BJ (cell line): ENCODE results near the gene SLC4A4. TPM values are rescaled to one million over a fixed set of nuclear protein-coding genes. Genes with fewer than 3 reads are reported as not detected.

ENCODE experiments used
- CTCF ChIA-PET: fragments of 350-600 bp; formaldehyde crosslinking; extraction: SDS; loops from one replicate; lab custom pipeline; 2021; ENCODE audit warnings: antibody characterized with exemption, inconsistent platforms; lab: Yijun Ruan, JAX
- POLR2A ChIA-PET: fragments of 300-600 bp; sonication (Branson Sonifier 250); formaldehyde crosslinking; extraction: SDS; loops from one replicate; lab custom pipeline; 2021; ENCODE audit warnings: antibody characterized with exemption; lab: Charles Lee
- DNase-seq: peaks from one replicate; pipeline ENCODE4 v3.0.0-alpha.2; 2011; ENCODE audit warnings: low read depth
- H3K27me3 ChIP-seq: 2 replicates; pipeline ENCODE4 v1.6.0; 2011; ENCODE audit warnings: low read length; ENCODE audit not compliant: control insufficient read depth, insufficient read depth
- H3K36me3 ChIP-seq: 2 replicates; pipeline ENCODE4 v1.5.1; 2011; ENCODE audit warnings: low read length; ENCODE audit not compliant: control insufficient read depth, insufficient read depth
- H3K4me3 ChIP-seq: 2 replicates; pipeline ENCODE4 v1.5.1; 2011; ENCODE audit warnings: low read depth, mild to moderate bottlenecking, control low read depth, low read length
- polyA plus RNA-seq: library from polyadenylated mRNA; depleted of rRNA; stranded (reverse); fragments of >200 nt; gene quantifications from 2 replicates; pipeline ENCODE4 v1.2.3, GENCODE V29; 2011
- TF ChIP-seq, protein P1 (sequence below): IDR thresholded peaks from 2 replicates; pipeline ENCODE4 v1.5.1; 2011; ENCODE audit warnings: low read depth, mild to moderate bottlenecking, control low read depth, inconsistent platforms, low read length, moderate library complexity; ENCODE audit not compliant: insufficient read depth

SLC4A4 gene
- polyA plus RNA-seq, 1 experiment = 1.9 TPM

DNA sequence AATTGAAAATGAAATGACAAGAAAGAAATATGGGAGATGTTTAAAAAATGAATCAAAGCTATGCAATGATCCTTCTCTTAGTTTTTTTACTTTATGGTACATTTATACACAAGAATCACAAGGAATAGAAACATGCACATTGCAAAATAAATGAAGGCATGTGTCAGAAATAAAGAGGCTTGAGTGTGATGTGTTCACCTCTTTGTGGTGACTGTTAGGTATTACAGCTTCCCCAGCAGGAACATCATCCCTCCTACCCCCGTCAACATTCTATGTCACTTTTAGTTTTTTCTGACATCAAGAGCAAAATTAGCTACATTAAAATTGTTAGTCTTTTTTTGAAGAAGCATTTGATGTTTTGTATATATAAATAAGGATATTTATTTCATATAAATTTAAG lies 214.8 kb downstream of the SLC4A4 start:
- DNase-seq = no peak
- POLR2A ChIA-PET = no interaction called here
- TF ChIP-seq, protein P1, sequence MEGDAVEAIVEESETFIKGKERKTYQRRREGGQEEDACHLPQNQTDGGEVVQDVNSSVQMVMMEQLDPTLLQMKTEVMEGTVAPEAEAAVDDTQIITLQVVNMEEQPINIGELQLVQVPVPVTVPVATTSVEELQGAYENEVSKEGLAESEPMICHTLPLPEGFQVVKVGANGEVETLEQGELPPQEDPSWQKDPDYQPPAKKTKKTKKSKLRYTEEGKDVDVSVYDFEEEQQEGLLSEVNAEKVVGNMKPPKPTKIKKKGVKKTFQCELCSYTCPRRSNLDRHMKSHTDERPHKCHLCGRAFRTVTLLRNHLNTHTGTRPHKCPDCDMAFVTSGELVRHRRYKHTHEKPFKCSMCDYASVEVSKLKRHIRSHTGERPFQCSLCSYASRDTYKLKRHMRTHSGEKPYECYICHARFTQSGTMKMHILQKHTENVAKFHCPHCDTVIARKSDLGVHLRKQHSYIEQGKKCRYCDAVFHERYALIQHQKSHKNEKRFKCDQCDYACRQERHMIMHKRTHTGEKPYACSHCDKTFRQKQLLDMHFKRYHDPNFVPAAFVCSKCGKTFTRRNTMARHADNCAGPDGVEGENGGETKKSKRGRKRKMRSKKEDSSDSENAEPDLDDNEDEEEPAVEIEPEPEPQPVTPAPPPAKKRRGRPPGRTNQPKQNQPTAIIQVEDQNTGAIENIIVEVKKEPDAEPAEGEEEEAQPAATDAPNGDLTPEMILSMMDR = peak; percentile 63

GRCh38 chr4:71554025-71554424 lies 215.2 kb downstream of the SLC4A4 start:
- ChIA-PET CTCF (interaction anchor here (0.7 to 2.0 kb wide), 8 partner anchors 10 to 371 kb away, joined by 3 to 21 read pairs (median 5); no protein-coding TSS in a partner anchor), POLR2A (no interaction called here)
- TF ChIP-seq, protein P1 = no peak

More for the DNA sequence above, 214.8 kb downstream of the SLC4A4 start:
- no peaks in the 10 kb centered on the region for H3K36me3 ChIP-seq
- H3K27me3 ChIP-seq = no peaks in the 10 kb centered on the region
- CTCF ChIA-PET = interaction anchor here (0.7 to 2.0 kb wide), 8 partner anchors 11 to 371 kb away, joined by 3 to 21 read pairs (median 5); no protein-coding TSS in a partner anchor
- H3K4me3 ChIP-seq = no peak overlapping the region

GRCh38 chr4:71558248-71558647 lies 219.4 kb downstream of the SLC4A4 start:
- ChIA-PET CTCF (no interaction called here), POLR2A (no interaction called here)
- DNase-seq = no peak
- no peaks in the 10 kb centered on the region for H3K27me3 ChIP-seq
- no peak overlapping the region for H3K4me3 ChIP-seq
- TF ChIP-seq, protein P1 = no peak
- no peaks in the 10 kb centered on the region for H3K36me3 ChIP-seq

More at GRCh38 chr4:71554025-71554424, 215.2 kb downstream of the SLC4A4 start:
- DNase-seq = no peak
- H3K36me3 ChIP-seq = no peaks in the 10 kb centered on the region
- H3K27me3 ChIP-seq = no peaks in the 10 kb centered on the region
- H3K4me3 ChIP-seq = no peak overlapping the region

DNA sequence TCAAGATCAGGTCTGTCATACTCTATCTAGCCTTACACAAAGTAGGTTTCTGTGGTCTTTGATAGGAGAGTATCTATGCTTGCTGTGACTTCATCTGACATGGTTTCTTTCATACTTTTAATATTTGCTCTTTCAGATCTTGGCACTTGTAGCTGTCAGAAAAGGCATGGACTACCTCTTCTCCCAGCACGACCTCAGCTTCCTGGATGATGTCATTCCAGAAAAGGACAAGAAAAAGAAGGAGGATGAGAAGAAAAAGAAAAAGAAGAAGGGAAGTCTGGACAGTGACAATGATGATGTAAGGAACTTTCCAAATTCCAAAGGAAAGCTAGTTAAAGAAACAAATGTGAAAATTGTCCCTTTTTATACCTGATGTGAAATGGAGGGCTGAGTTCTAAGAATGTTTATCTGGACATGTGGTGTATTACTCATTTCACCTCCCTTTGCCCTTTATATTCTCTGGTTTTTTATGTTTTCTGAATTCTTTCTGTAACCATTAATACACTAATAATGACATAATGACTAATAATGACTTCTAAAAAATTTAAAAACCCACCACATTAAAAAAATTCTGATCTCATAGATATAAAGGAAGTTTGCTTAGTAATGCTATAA lies 221.2 kb downstream of the SLC4A4 start:
- no peak overlapping the region for H3K4me3 ChIP-seq
- CTCF ChIA-PET = interaction anchor here (0.9 kb wide), 1 partner anchor 330 kb away, joined by 4 read pairs; no protein-coding TSS in a partner anchor
- H3K36me3 ChIP-seq = no peaks in the 10 kb centered on the region
- POLR2A ChIA-PET = interaction anchor here (0.6 kb wide), 1 partner anchor 336 kb away, joined by 3 read pairs; no protein-coding TSS in a partner anchor
- TF ChIP-seq, protein P1 = no peak
- DNase-seq = peak; percentile 41
- no peaks in the 10 kb centered on the region for H3K27me3 ChIP-seq

DNA sequence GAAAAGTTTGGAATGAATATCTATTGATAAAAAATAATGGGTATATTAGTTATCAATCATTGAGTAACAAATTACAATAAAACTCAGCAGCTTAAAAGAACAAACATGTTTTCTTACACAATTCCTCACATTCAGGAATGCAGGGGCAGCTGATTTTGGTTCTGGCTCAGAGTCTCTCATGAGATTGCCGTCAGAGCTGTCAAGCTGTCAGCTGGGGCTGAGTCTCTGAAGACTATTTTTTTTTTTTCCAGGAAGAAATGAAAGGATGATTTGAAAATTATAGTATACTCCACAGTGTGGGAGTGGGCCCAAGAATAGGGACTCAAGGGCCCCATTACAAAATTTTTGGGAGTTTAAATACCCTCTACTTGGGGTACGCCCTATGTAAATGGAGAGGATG lies 226.0 kb downstream of the SLC4A4 start:
- POLR2A ChIA-PET = no interaction called here

More for the DNA sequence above, 226.0 kb downstream of the SLC4A4 start:
- TF ChIP-seq, protein P1 = no peak
- CTCF ChIA-PET = interaction anchor here (0.7 to 1.0 kb wide), 3 partner anchors 11 to 270 kb away, joined by 3 to 4 read pairs (median 4); no protein-coding TSS in a partner anchor
- Histone ChIP-seq H3K36me3 (no peaks in the 10 kb centered on the region), H3K4me3 (no peak overlapping the region), H3K27me3 (no peaks in the 10 kb centered on the region)
- no peak for DNase-seq
